AG09309 (cell line): ENCODE results near the gene PKDCC.
"Not testable (repeated sequence)": the region's sequence is repeated elsewhere in the genome, so short reads cannot be mapped to it uniquely, and the experiment has no call there.

Experiments used
- DNase-seq: peaks from one replicate; pipeline ENCODE4 v3.0.0-alpha.2; 2010; ENCODE audit warnings: low read depth
- H3K4me3 ChIP-seq: 2 replicates; pipeline ENCODE4 v1.5.1; 2011; ENCODE audit warnings: mild to moderate bottlenecking, low read depth, low read length, moderate library complexity; ENCODE audit not compliant: control insufficient read depth
- CTCF ChIP-seq: IDR thresholded peaks from 2 replicates; pipeline ENCODE4 v1.5.1; 2011; ENCODE audit warnings: mild to moderate bottlenecking, low read depth, low read length, inconsistent platforms; ENCODE audit not compliant: insufficient read depth, control insufficient read depth; ENCODE audit errors: missing control alignments

Gene PKDCC

GRCh38 chr2:42064417-42064942 lies 16.7 kb downstream of the PKDCC start:
- H3K4me3 ChIP-seq, result no peak overlapping the region
- DNase-seq, result no peak
- no peak for TF ChIP-seq CTCF

GRCh38 chr2:42065753-42066152 lies 17.9 kb downstream of the PKDCC start:
- not testable (repeated sequence) for DNase-seq, H3K4me3 ChIP-seq

- H3K4me3 ChIP-seq, DNase-seq: not testable (repeated sequence)
These were observed 19.2 kb downstream of the PKDCC start for GRCh38 chr2:42067001-42067400.

GRCh38 chr2:42067521-42067920 lies 19.7 kb downstream of the PKDCC start:
- TF ChIP-seq CTCF, result no peak
- DNase-seq, result no peak
- H3K4me3 ChIP-seq, result no peak overlapping the region

GRCh38 chr2:42068571-42069178 lies 20.9 kb downstream of the PKDCC start:
- no peak for DNase-seq
- no peak for TF ChIP-seq CTCF
- H3K4me3 ChIP-seq, result no peak overlapping the region

GRCh38 chr2:42069568-42069967 lies 21.7 kb downstream of the PKDCC start:
- no peak for TF ChIP-seq CTCF
- no peak overlapping the region for H3K4me3 ChIP-seq
- DNase-seq, result no peak

- no peak for TF ChIP-seq CTCF
- no peak for DNase-seq
These were observed 24.0 kb downstream of the PKDCC start for GRCh38 chr2:42071791-42072190.

GRCh38 chr2:42072349-42073118 lies 24.7 kb downstream of the PKDCC start:
- TF ChIP-seq CTCF, result no peak
- no peak overlapping the region for H3K4me3 ChIP-seq
- no peak for DNase-seq

More at GRCh38 chr2:42071791-42072190, 24.0 kb downstream of the PKDCC start:
- no peak overlapping the region for H3K4me3 ChIP-seq
